ENCODE data around the gene CHTF18. TPM values are rescaled to one million over a fixed set of nuclear protein-coding genes. Genes with fewer than 3 reads are reported as not detected.

CHTF18 gene
- total RNA-seq, 2 experiments from 2014 or later = 125 to 146 TPM

DNA sequence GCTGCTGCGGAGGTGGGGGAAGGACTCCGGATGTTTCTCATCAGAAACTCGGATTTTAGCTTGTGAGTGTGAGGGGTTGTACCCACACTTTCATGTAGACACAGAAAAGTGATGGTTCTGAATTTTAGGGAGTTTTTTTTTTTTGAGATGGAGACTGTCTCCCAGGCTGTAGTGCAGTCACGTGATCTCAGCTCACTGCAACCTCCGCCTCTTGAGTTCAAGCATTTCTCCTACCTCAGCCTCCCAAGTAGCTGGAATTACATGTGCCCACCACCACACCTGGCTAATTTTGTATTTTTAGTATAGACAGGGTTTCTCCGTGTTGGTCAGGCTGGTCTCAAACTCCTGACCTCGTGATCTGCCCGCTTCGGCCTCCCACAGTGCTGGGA, 34.5 kb downstream of the CHTF18 start:
- ChIA-PET CTCF (ENCODE audit: unreplicated experiment) (no interaction called here), POLR2A (no interaction called here)
- TF ChIP-seq, protein P1, sequence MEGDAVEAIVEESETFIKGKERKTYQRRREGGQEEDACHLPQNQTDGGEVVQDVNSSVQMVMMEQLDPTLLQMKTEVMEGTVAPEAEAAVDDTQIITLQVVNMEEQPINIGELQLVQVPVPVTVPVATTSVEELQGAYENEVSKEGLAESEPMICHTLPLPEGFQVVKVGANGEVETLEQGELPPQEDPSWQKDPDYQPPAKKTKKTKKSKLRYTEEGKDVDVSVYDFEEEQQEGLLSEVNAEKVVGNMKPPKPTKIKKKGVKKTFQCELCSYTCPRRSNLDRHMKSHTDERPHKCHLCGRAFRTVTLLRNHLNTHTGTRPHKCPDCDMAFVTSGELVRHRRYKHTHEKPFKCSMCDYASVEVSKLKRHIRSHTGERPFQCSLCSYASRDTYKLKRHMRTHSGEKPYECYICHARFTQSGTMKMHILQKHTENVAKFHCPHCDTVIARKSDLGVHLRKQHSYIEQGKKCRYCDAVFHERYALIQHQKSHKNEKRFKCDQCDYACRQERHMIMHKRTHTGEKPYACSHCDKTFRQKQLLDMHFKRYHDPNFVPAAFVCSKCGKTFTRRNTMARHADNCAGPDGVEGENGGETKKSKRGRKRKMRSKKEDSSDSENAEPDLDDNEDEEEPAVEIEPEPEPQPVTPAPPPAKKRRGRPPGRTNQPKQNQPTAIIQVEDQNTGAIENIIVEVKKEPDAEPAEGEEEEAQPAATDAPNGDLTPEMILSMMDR (conservative IDR thresholded peaks at IDR 0.05; ENCODE audit: low read length) = no peak
- TF ChIP-seq EZH2phosphoT487 (IDR thresholded peaks at IDR 0.05; ENCODE audit: borderline replicate concordance, low read depth, low read length) = no peak
- no peak overlapping the region for H3K4me2 ChIP-seq (ENCODE audit: low read length)
- no TSS peak for BruUV-seq (replicated peaks)
- intact Hi-C loops (cut with micrococcal nuclease; ENCODE audit: unreplicated experiment) = no loop called here
- H3K9me2 ChIP-seq (ENCODE audit: insufficient read depth, low read length) = no peaks in the 10 kb centered on the region
- H3K27ac ChIP-seq (ENCODE audit: low read depth, low read length, poor library complexity, severe bottlenecking) = no peak overlapping the region
- no peaks in the 10 kb centered on the region for H3K36me3 ChIP-seq (ENCODE audit: insufficient read depth, low read length)
- no peaks in the 10 kb centered on the region for H3K4me1 ChIP-seq (ENCODE audit: insufficient read depth, low read length, poor library complexity, severe bottlenecking)
- H3K4me3 ChIP-seq (ENCODE audit: low read depth, low read length, poor library complexity, severe bottlenecking) = no peak overlapping the region
- no peaks in the 10 kb centered on the region for H4K20me1 ChIP-seq (ENCODE audit: insufficient read depth, low read length)
- no peak for DNase-seq (ENCODE audit: low spot score)
- H3K9me3 ChIP-seq (ENCODE audit: low read length) = no peaks in the 10 kb centered on the region
- no peaks in the 10 kb centered on the region for H3K79me2 ChIP-seq (ENCODE audit: insufficient read depth, low read depth, low read length)
- no peak overlapping the region for H2AFZ ChIP-seq (ENCODE audit: low read length)

DNA sequence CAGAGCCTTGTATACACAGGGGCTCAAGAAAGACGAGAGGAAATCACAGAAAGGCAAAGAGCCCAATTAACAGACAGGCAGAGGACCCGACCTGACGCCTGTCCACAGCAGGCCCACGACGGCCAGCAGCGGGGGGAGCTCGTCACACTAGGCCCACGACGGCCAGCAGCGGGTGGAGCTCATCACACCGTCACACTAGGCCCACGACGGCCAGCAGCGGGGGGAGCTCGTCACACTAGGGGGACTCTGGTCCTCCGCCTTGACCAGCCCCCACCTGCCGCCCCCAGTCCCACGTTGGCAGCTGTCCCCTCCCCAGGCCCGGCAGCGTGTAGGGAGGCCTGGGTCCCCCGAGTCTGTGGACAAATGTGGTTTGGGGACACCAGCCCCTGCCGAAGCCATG, 35.8 kb downstream of the CHTF18 start:
- Histone ChIP-seq H3K4me3 (ENCODE audit: low read depth, low read length, poor library complexity, severe bottlenecking) (no peak overlapping the region), H3K79me2 (ENCODE audit: insufficient read depth, low read depth, low read length) (no peaks in the 10 kb centered on the region), H3K4me1 (ENCODE audit: insufficient read depth, low read length, poor library complexity, severe bottlenecking) (no peaks in the 10 kb centered on the region), H2AFZ (ENCODE audit: low read length) (no peak overlapping the region), H3K36me3 (ENCODE audit: insufficient read depth, low read length) (no peaks in the 10 kb centered on the region), H3K4me2 (ENCODE audit: low read length) (no peak overlapping the region), H3K9me3 (ENCODE audit: low read length) (no peaks in the 10 kb centered on the region), H3K9me2 (ENCODE audit: insufficient read depth, low read length) (no peaks in the 10 kb centered on the region), H4K20me1 (ENCODE audit: insufficient read depth, low read length) (no peaks in the 10 kb centered on the region), H3K27ac (ENCODE audit: low read depth, low read length, poor library complexity, severe bottlenecking) (no peak overlapping the region)
- DNase-seq (ENCODE audit: low spot score) = no peak
- intact Hi-C loops (cut with micrococcal nuclease; ENCODE audit: unreplicated experiment) = no loop called here
- ChIA-PET CTCF (ENCODE audit: unreplicated experiment) (no interaction called here), POLR2A (no interaction called here)
- TF ChIP-seq EZH2phosphoT487 (IDR thresholded peaks at IDR 0.05; ENCODE audit: borderline replicate concordance, low read depth, low read length) = no peak
- TF ChIP-seq, protein P1 (conservative IDR thresholded peaks at IDR 0.05; ENCODE audit: low read length) = no peak
- BruUV-seq (replicated peaks) = no TSS peak

DNA sequence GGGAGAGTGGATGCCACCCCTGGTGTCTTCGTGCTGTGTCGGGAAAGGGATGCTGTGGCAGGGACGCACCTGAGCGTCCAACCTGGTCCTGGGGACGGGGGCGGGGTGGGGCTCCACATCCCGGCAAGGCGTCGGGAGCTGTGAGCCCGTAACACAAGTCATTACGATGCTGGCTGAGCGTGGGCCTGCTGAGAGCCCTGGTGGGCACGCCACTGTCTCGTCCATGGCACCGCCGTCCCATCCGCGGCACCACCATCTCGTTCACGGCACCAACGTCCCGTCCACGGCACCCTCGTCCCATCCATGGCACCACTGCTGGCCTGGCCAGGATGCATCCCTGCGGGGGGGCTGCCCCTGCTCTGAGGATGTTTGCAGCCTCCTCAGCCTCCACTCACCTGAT, 36.2 kb downstream of the CHTF18 start:
- no peak overlapping the region for H3K4me3 ChIP-seq (ENCODE audit: low read depth, low read length, poor library complexity, severe bottlenecking)
- no peaks in the 10 kb centered on the region for H3K9me2 ChIP-seq (ENCODE audit: insufficient read depth, low read length)
- no peak overlapping the region for H3K4me2 ChIP-seq (ENCODE audit: low read length)
- no peak overlapping the region for H2AFZ ChIP-seq (ENCODE audit: low read length)
- ChIA-PET CTCF (ENCODE audit: unreplicated experiment) (no interaction called here), POLR2A (no interaction called here)
- H3K79me2 ChIP-seq (ENCODE audit: insufficient read depth, low read depth, low read length) = no peaks in the 10 kb centered on the region
- no peaks in the 10 kb centered on the region for H3K4me1 ChIP-seq (ENCODE audit: insufficient read depth, low read length, poor library complexity, severe bottlenecking)
- no peaks in the 10 kb centered on the region for H3K36me3 ChIP-seq (ENCODE audit: insufficient read depth, low read length)
- intact Hi-C loops (cut with micrococcal nuclease; ENCODE audit: unreplicated experiment) = no loop called here
- H4K20me1 ChIP-seq (ENCODE audit: insufficient read depth, low read length) = no peaks in the 10 kb centered on the region
- DNase-seq (ENCODE audit: low spot score) = no peak
- no TSS peak for BruUV-seq (replicated peaks)
- TF ChIP-seq, protein P1 (conservative IDR thresholded peaks at IDR 0.05; ENCODE audit: low read length) = no peak
- H3K27ac ChIP-seq (ENCODE audit: low read depth, low read length, poor library complexity, severe bottlenecking) = no peak overlapping the region
- no peaks in the 10 kb centered on the region for H3K9me3 ChIP-seq (ENCODE audit: low read length)

Measured in OCI-LY7 (cell line).